Nephron (organoid): ENCODE data around the gene COX4I1.
"Not testable (repeated sequence)": the region's sequence is repeated elsewhere in the genome, so short reads cannot be mapped to it uniquely, and the experiment has no call there.

Experiments used
- H3K27ac Mint-ChIP-seq, 3 experiments: 2 replicates each; pipeline ENCODE4 v1.8.0; 2020; ENCODE audit warnings: mixed read lengths in 3 of 3, mild to moderate bottlenecking in 2 of 3, moderate library complexity in 1 of 3
- H3K27me3 Mint-ChIP-seq: 2 replicates; pipeline ENCODE4 v1.8.0; 2021; ENCODE audit warnings: low read depth, mild to moderate bottlenecking, moderate library complexity, mixed read lengths
- H3K36me3 Mint-ChIP-seq: 2 replicates; pipeline ENCODE4 v1.8.0; 2020; ENCODE audit warnings: low read depth, mixed read lengths
- H3K4me1 Mint-ChIP-seq: 2 replicates; pipeline ENCODE4 v1.8.0; 2020; ENCODE audit warnings: mixed read lengths
- H3K4me3 Mint-ChIP-seq, 3 experiments: 2 replicates each; pipeline ENCODE4 v1.8.0; 2020; ENCODE audit warnings: mild to moderate bottlenecking in 3 of 3, mixed read lengths in 3 of 3, moderate library complexity in 2 of 3
- H3K9me3 Mint-ChIP-seq: 2 replicates; pipeline ENCODE4 v1.8.0; 2020; ENCODE audit warnings: mixed read lengths
- TF ChIP-seq, protein P1 (sequence below), 3 experiments: fragments of 200-600 bp; sonication (generic); IDR thresholded peaks; one replicate each; pipeline ENCODE4 v1.5.0; 2021; ENCODE audit warnings: antibody characterized with exemption in 3 of 3; ENCODE audit not compliant: unreplicated experiment in 3 of 3

Gene COX4I1

DNA sequence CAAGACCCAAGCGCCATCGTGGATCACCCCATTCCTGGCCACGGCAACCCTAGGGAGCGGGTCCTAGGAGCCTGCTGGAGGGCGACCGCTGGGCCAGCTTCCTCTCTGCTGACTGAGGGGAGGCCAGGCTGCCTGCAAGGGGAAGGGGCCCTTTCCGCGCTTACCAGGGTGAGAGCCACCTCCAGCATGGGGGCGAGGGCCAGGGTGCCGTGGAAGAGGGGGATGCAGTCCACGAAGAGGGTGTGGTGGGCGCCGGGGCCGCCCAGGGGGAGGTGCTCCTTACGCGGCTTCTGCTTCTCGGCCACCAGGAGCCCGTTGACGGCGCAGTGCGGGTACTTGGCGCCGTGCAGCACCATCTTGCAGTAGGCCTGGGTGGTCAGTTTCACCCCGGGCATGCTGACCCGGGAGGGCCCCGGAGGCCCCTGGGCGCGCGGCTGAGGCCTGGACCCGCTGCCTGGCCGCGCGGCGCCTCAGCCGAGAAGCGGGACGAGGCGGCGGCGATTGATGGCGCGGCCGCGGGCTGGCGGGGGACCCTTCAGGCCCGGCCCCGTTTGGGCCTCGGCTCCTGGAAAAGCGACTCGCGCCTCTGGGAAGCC is 496 bp upstream of the COX4I1 start:
- peaks cover 54% of the 10 kb centered on the region for H3K36me3 Mint-ChIP-seq
- peaks cover 21% of the 10 kb centered on the region for H3K4me1 Mint-ChIP-seq
- no peaks in the 10 kb centered on the region for H3K27me3 Mint-ChIP-seq
- peak overlapping the region; percentile 38 to 90 (median 60) for H3K27ac Mint-ChIP-seq
- peak overlapping the region; percentile 89 to 91 (median 91) for H3K4me3 Mint-ChIP-seq
- TF ChIP-seq, protein P1, sequence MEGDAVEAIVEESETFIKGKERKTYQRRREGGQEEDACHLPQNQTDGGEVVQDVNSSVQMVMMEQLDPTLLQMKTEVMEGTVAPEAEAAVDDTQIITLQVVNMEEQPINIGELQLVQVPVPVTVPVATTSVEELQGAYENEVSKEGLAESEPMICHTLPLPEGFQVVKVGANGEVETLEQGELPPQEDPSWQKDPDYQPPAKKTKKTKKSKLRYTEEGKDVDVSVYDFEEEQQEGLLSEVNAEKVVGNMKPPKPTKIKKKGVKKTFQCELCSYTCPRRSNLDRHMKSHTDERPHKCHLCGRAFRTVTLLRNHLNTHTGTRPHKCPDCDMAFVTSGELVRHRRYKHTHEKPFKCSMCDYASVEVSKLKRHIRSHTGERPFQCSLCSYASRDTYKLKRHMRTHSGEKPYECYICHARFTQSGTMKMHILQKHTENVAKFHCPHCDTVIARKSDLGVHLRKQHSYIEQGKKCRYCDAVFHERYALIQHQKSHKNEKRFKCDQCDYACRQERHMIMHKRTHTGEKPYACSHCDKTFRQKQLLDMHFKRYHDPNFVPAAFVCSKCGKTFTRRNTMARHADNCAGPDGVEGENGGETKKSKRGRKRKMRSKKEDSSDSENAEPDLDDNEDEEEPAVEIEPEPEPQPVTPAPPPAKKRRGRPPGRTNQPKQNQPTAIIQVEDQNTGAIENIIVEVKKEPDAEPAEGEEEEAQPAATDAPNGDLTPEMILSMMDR (IDR thresholded peaks at IDR 0.05; ENCODE audit: unreplicated experiment in 3 of 3): no peak
- H3K9me3 Mint-ChIP-seq: no peaks in the 10 kb centered on the region

DNA sequence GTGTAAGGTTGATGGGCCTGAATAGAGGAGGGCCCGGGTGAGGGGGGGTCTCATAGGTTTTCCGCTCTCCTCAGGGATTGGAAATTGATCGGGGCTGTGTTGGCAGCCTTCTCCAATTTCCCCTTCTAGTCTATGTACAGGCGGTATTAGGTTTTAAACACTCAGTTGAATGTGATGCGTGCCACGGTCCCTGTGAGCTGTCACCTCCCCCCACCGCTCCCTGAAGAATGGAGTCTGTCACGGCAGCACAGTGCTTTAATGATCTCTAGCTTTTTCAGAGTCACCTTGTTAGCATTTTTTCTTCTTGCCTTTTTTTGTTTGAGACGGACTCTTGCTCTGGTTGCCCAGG is 800 bp downstream of the COX4I1 start:
- no peaks in the 10 kb centered on the region for H3K9me3 Mint-ChIP-seq
- no peaks in the 10 kb centered on the region for H3K27me3 Mint-ChIP-seq
- peak overlapping the region; percentile 78 to 91 (median 87) for H3K27ac Mint-ChIP-seq
- peaks cover 52% of the 10 kb centered on the region for H3K36me3 Mint-ChIP-seq
- peak overlapping the region; percentile 87 to 96 (median 93) for H3K4me3 Mint-ChIP-seq
- peaks cover 21% of the 10 kb centered on the region for H3K4me1 Mint-ChIP-seq
- TF ChIP-seq, protein P1 (IDR thresholded peaks at IDR 0.05; ENCODE audit: unreplicated experiment in 3 of 3): no peak

DNA sequence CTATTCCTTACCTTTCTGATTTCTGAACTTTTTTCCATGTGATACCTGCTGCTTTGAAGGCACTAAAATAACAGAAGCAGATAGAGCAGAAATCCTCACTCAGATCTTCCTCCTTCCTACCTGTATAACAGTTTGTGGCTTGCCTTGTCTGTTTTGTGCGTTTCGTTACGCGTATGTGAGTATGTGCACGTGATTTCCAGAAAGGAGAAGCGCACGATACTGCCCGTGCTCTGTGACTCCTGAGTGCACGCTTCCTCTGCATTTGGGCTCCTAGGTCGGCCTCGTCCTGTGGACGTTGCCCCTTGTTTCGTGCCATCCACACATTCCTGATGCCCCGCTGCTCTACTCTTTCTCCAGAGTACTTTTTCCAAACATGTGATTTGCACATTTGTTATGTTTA is 4.1 kb downstream of the COX4I1 start:
- Mint-ChIP-seq H3K27me3 (no peaks in the 10 kb centered on the region), H3K4me3 (peak overlapping the region; percentile 7 to 50 (median 31)), H3K27ac (no peak overlapping the region), H3K4me1 (peaks cover 12% of the 10 kb centered on the region), H3K9me3 (no peaks in the 10 kb centered on the region), H3K36me3 (peaks cover 58% of the 10 kb centered on the region)
- TF ChIP-seq, protein P1 (IDR thresholded peaks at IDR 0.05; ENCODE audit: unreplicated experiment in 3 of 3): no peak

DNA sequence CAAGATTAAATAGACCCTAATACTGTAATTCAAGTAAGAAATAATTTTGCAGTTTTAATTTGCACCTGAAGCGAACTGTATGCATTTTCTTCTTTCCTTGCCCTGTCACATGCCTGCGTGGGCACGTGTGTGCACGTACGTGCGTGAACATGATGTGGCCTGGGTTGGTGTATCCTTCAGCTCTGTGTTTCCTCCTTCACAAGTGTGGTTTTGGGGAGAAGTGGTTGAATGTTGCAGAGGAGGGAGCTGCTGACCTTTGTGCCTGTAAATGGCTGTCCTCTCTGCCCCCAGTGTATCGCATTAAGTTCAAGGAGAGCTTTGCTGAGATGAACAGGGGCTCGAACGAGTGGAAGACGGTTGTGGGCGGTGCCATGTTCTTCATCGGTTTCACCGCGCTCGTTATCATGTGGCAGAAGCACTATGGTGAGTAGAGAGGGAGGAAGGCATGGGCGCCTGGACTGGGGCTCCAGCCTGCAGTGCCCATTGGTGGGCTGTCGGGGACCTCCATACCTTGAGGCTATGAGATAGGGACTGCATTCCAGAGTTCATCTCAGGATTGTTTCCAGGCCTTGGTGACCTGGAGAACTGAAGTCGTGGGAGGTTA is 6.0 kb downstream of the COX4I1 start:
- Mint-ChIP-seq H3K27ac (no peak overlapping the region), H3K36me3 (peaks cover 63% of the 10 kb centered on the region), H3K4me1 (peaks cover 6% of the 10 kb centered on the region), H3K4me3 (no peak overlapping the region), H3K27me3 (peaks cover 6% of the 10 kb centered on the region), H3K9me3 (no peaks in the 10 kb centered on the region)
- TF ChIP-seq, protein P1 (IDR thresholded peaks at IDR 0.05; ENCODE audit: unreplicated experiment in 3 of 3): no peak

DNA sequence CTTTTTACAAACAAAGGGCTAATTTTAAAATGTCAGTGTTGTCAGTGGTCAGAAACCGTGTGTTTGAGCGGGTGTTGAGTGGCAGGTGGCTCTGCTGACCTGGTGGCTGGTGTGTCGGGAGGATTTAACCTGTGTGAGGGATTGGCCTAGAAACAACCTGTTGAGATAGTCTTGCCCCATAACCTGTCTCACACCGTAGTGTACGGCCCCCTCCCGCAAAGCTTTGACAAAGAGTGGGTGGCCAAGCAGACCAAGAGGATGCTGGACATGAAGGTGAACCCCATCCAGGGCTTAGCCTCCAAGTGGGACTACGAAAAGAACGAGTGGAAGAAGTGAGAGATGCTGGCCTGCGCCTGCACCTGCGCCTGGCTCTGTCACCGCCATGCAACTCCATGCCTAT is 7.0 kb downstream of the COX4I1 start:
- no peak overlapping the region for H3K4me3 Mint-ChIP-seq
- peaks cover 6% of the 10 kb centered on the region for H3K4me1 Mint-ChIP-seq
- H3K27ac Mint-ChIP-seq: no peak overlapping the region
- H3K9me3 Mint-ChIP-seq: no peaks in the 10 kb centered on the region
- peaks cover 13% of the 10 kb centered on the region for H3K27me3 Mint-ChIP-seq
- H3K36me3 Mint-ChIP-seq: peaks cover 59% of the 10 kb centered on the region
- TF ChIP-seq, protein P1 (IDR thresholded peaks at IDR 0.05; ENCODE audit: unreplicated experiment in 3 of 3): no peak

DNA sequence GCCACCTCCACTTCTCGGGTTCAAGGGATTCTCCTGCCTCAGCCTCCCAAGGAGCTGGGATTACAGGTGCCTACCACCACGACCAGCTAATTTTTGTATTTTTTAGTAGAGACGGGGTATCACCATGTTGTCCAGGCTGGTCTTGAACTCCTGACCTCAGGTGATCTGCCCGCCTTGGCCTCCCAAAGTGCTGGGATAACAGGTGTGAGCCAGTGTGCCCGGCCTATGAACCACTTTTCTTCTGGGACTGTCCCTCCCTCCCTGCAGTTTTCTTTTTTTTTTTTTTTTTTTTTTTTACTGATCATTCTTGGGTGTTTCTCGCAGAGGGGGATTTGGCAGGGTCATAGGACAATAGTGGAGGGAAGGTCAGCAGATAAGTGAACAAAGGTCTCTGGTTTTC is 7.8 kb downstream of the COX4I1 start:
- H3K36me3 Mint-ChIP-seq: peaks cover 51% of the 10 kb centered on the region
- peaks cover 21% of the 10 kb centered on the region for H3K27me3 Mint-ChIP-seq
- H3K4me3 Mint-ChIP-seq, H3K9me3 Mint-ChIP-seq, H3K4me1 Mint-ChIP-seq, H3K27ac Mint-ChIP-seq: not testable (repeated sequence)

DNA sequence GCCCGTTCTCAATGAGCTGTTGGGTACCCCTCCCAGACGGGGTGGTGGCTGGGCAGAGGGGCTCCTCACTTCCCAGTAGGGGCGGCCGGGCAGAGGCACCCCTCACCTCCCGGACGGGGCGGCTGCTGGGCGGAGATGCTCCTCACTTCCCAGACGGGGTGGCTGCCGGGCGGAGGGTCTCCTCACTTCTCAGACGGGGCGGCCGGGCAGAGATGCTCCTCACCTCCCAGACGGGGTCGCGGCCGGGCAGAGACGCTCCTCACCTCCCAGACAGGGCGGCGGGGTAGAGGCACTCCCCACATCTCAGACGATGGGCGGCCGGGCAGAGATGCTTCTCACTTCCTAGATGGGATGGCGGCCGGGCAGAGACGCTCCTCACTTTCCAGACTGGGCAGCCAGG is 8.6 kb downstream of the COX4I1 start:
- H3K27me3 Mint-ChIP-seq: peaks cover 29% of the 10 kb centered on the region
- H3K9me3 Mint-ChIP-seq, H3K4me3 Mint-ChIP-seq, H3K27ac Mint-ChIP-seq, H3K4me1 Mint-ChIP-seq: not testable (repeated sequence)
- H3K36me3 Mint-ChIP-seq: peaks cover 44% of the 10 kb centered on the region
